ENCODE data around the gene PCBP4.

The PCBP4 gene

GRCh38 chr3:51982838-51983577 is 15.8 kb upstream of the PCBP4 start, which contains the start of gene ACY1:
Gene ACY1 (plus strand): TSS chr3:51983535. CDS start chr3:51984065, 530 bp downstream.
- Histone ChIP-seq H2AFZ (ENCODE audit: low read length, unreplicated experiment) (peak within 1 kb of the TSS; percentile 40), H3K79me2 (ENCODE audit: control insufficient read depth, insufficient read depth, low read length, unreplicated experiment) (peaks cover 13% of the 10 kb centered on the region), H3K27ac (ENCODE audit: low read depth, low read length) (peak within 1 kb of the TSS; percentile 77), H3K4me1 (ENCODE audit: control insufficient read depth, insufficient read depth, low read length, unreplicated experiment) (peaks cover 14% of the 10 kb centered on the region), H3K4me3 (ENCODE audit: low read depth, low read length) (peak within 1 kb of the TSS; percentile 85), H3K27me3 (ENCODE audit: insufficient read depth, low read length) (no peaks in the 10 kb centered on the region), H3K36me3 (ENCODE audit: insufficient read depth, low read length) (no peaks in the 10 kb centered on the region)

- peak overlapping the region; percentile 40 for H2AFZ ChIP-seq (ENCODE audit: low read length, unreplicated experiment)
- peak overlapping the region; percentile 85 for H3K4me3 ChIP-seq (ENCODE audit: low read depth, low read length)
- H3K27me3 ChIP-seq (ENCODE audit: insufficient read depth, low read length) = no peaks in the 10 kb centered on the region
- peaks cover 13% of the 10 kb centered on the region for H3K79me2 ChIP-seq (ENCODE audit: control insufficient read depth, insufficient read depth, low read length, unreplicated experiment)
- H3K27ac ChIP-seq (ENCODE audit: low read depth, low read length) = peak overlapping the region; percentile 77
- H3K36me3 ChIP-seq (ENCODE audit: insufficient read depth, low read length) = no peaks in the 10 kb centered on the region
- H3K4me1 ChIP-seq (ENCODE audit: control insufficient read depth, insufficient read depth, low read length, unreplicated experiment) = peaks cover 14% of the 10 kb centered on the region
These were observed 15.1 kb upstream of the PCBP4 start for GRCh38 chr3:51982352-51982837.

- H3K27me3 ChIP-seq (ENCODE audit: insufficient read depth, low read length) = no peaks in the 10 kb centered on the region
- H3K4me3 ChIP-seq (ENCODE audit: low read depth, low read length) = no peak overlapping the region
- peaks cover 23% of the 10 kb centered on the region for H3K4me1 ChIP-seq (ENCODE audit: control insufficient read depth, insufficient read depth, low read length, unreplicated experiment)
- H2AFZ ChIP-seq (ENCODE audit: low read length, unreplicated experiment) = no peak overlapping the region
- no peak overlapping the region for H3K27ac ChIP-seq (ENCODE audit: low read depth, low read length)
- peaks cover 13% of the 10 kb centered on the region for H3K79me2 ChIP-seq (ENCODE audit: control insufficient read depth, insufficient read depth, low read length, unreplicated experiment)
- H3K36me3 ChIP-seq (ENCODE audit: insufficient read depth, low read length) = no peaks in the 10 kb centered on the region
These were observed 13.0 kb upstream of the PCBP4 start for GRCh38 chr3:51980253-51980652.

GRCh38 chr3:51978143-51978502 is 10.9 kb upstream of the PCBP4 start:
- no peak overlapping the region for H3K27ac ChIP-seq (ENCODE audit: low read depth, low read length)
- no peaks in the 10 kb centered on the region for H3K27me3 ChIP-seq (ENCODE audit: insufficient read depth, low read length)
- H3K4me3 ChIP-seq (ENCODE audit: low read depth, low read length) = no peak overlapping the region
- H2AFZ ChIP-seq (ENCODE audit: low read length, unreplicated experiment) = no peak overlapping the region
- peaks cover 23% of the 10 kb centered on the region for H3K4me1 ChIP-seq (ENCODE audit: control insufficient read depth, insufficient read depth, low read length, unreplicated experiment)
- peaks cover 11% of the 10 kb centered on the region for H3K79me2 ChIP-seq (ENCODE audit: control insufficient read depth, insufficient read depth, low read length, unreplicated experiment)
- H3K36me3 ChIP-seq (ENCODE audit: insufficient read depth, low read length) = no peaks in the 10 kb centered on the region

- H3K4me1 ChIP-seq (ENCODE audit: control insufficient read depth, insufficient read depth, low read length, unreplicated experiment) = peaks cover 23% of the 10 kb centered on the region
These were observed 10.3 kb upstream of the PCBP4 start for GRCh38 chr3:51977446-51978142.

GRCh38 chr3:51975852-51976549 is 8.7 kb upstream of the PCBP4 start:
- Histone ChIP-seq H3K4me1 (ENCODE audit: control insufficient read depth, insufficient read depth, low read length, unreplicated experiment) (peaks cover 18% of the 10 kb centered on the region), H3K27me3 (ENCODE audit: insufficient read depth, low read length) (no peaks in the 10 kb centered on the region), H3K27ac (ENCODE audit: low read depth, low read length) (no peak overlapping the region), H3K79me2 (ENCODE audit: control insufficient read depth, insufficient read depth, low read length, unreplicated experiment) (peaks cover 7% of the 10 kb centered on the region), H3K4me3 (ENCODE audit: low read depth, low read length) (peak overlapping the region; percentile 93), H2AFZ (ENCODE audit: low read length, unreplicated experiment) (no peak overlapping the region), H3K36me3 (ENCODE audit: insufficient read depth, low read length) (no peaks in the 10 kb centered on the region)

More at GRCh38 chr3:51977446-51978142, 10.3 kb upstream of the PCBP4 start:
- Histone ChIP-seq H3K4me3 (ENCODE audit: low read depth, low read length) (no peak overlapping the region), H2AFZ (ENCODE audit: low read length, unreplicated experiment) (no peak overlapping the region), H3K79me2 (ENCODE audit: control insufficient read depth, insufficient read depth, low read length, unreplicated experiment) (peaks cover 11% of the 10 kb centered on the region), H3K27ac (ENCODE audit: low read depth, low read length) (no peak overlapping the region), H3K36me3 (ENCODE audit: insufficient read depth, low read length) (no peaks in the 10 kb centered on the region), H3K27me3 (ENCODE audit: insufficient read depth, low read length) (no peaks in the 10 kb centered on the region)

- Histone ChIP-seq H3K79me2 (ENCODE audit: control insufficient read depth, insufficient read depth, low read length, unreplicated experiment) (peaks cover 6% of the 10 kb centered on the region), H2AFZ (ENCODE audit: low read length, unreplicated experiment) (peak within 1 kb of the TSS; percentile 68), H3K27me3 (ENCODE audit: insufficient read depth, low read length) (no peaks in the 10 kb centered on the region), H3K27ac (ENCODE audit: low read depth, low read length) (no peak within 1 kb of the TSS; the same call in 1 of the 2 replicates), H3K4me3 (ENCODE audit: low read depth, low read length) (peak within 1 kb of the TSS; percentile 93), H3K36me3 (ENCODE audit: insufficient read depth, low read length) (no peaks in the 10 kb centered on the region), H3K4me1 (ENCODE audit: control insufficient read depth, insufficient read depth, low read length, unreplicated experiment) (peaks cover 18% of the 10 kb centered on the region)
These were observed 8.0 kb upstream of the PCBP4 start, which contains the start of gene ABHD14A for GRCh38 chr3:51974963-51975851. Gene ABHD14A (plus strand): TSS chr3:51975064. CDS start chr3:51975136, 72 bp downstream.

- no peaks in the 10 kb centered on the region for H3K27me3 ChIP-seq (ENCODE audit: insufficient read depth, low read length)
- no peaks in the 10 kb centered on the region for H3K36me3 ChIP-seq (ENCODE audit: insufficient read depth, low read length)
- H3K4me3 ChIP-seq (ENCODE audit: low read depth, low read length) = peak overlapping the region; percentile 93
- H3K79me2 ChIP-seq (ENCODE audit: control insufficient read depth, insufficient read depth, low read length, unreplicated experiment) = peaks cover 6% of the 10 kb centered on the region
- H3K4me1 ChIP-seq (ENCODE audit: control insufficient read depth, insufficient read depth, low read length, unreplicated experiment) = peaks cover 18% of the 10 kb centered on the region
- no peak overlapping the region; the same call in 1 of the 2 replicates for H3K27ac ChIP-seq (ENCODE audit: low read depth, low read length)
- H2AFZ ChIP-seq (ENCODE audit: low read length, unreplicated experiment) = peak overlapping the region; percentile 68
These were observed 7.2 kb upstream of the PCBP4 start for GRCh38 chr3:51974277-51974962.

- Histone ChIP-seq H3K4me3 (ENCODE audit: low read depth, low read length) (no peak overlapping the region), H3K27me3 (ENCODE audit: insufficient read depth, low read length) (no peaks in the 10 kb centered on the region), H2AFZ (ENCODE audit: low read length, unreplicated experiment) (no peak overlapping the region), H3K27ac (ENCODE audit: low read depth, low read length) (no peak overlapping the region), H3K36me3 (ENCODE audit: insufficient read depth, low read length) (no peaks in the 10 kb centered on the region), H3K4me1 (ENCODE audit: control insufficient read depth, insufficient read depth, low read length, unreplicated experiment) (peaks cover 25% of the 10 kb centered on the region), H3K79me2 (ENCODE audit: control insufficient read depth, insufficient read depth, low read length, unreplicated experiment) (peaks cover 13% of the 10 kb centered on the region)
These were observed 4.1 kb upstream of the PCBP4 start for GRCh38 chr3:51971350-51971749.

All from ACC112 (cell line).